HUDEP-2 (cell line): Measurements from ENCODE around the gene BAD.
A peak's percentile ranks its signal among the peaks of the same experiment; 100 is the strongest.
"Not testable (repeated sequence)": the region's sequence is repeated elsewhere in the genome, so short reads cannot be mapped to it uniquely, and the experiment has no call there.

Experiments
- DNase-seq, 76 experiments: peaks; one replicate each; lab custom pipeline; 2025; ENCODE audit not compliant: unreplicated experiment in 76 of 76; lab: John Stamatoyannopoulos, UW

BAD gene

DNA sequence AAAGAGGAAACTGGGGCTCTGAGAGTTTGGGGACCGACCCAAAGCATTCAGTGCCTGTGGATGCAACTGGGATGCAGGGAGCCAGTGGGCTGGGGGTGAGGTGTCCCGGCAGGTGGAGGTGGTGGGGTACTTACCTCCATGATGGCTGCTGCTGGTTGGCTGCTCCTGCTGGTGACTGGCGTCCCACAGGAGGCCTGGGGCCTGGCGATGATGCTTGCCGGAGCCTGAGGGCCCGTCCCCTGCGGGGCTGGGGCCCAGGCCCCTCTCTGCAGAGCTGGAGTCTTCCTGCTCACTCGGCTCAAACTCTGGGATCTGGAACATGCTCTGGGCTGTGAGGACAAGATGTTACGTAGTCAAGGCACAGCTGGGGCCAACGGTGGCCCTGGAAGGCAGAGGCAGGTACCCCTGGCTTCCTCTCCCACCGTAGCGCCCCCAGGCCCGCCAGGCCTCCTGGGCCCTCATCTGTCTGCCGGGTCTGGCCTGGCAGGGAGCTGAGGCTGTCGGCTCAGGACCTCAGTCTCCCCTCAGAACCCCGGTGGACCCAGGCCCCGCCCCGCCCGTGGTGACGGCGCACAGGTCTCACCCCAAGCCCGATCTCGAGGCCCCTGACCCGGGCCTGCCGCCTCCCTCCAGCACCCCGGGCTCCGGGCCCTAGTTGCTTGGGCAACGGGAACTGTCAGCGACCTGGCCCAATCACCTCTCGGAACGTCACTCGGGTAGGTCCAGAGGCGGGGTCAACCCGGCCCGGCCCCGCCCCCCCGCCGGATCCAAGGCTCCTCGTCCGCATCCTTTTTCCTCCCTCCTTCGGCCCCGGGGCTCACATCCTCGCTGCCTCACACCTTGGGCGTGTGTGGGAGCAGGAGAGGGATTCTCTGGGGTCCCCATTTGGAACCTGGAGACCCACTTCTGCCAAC is at the start of gene BAD:
Gene BAD (minus strand): TSS at position 618 of the 914 bp plus-strand sequence. CDS start 297 bp downstream, at position 321.
- peak in 73 of 76 experiments; percentile 33 to 95 (median 88) for DNase-seq

DNA sequence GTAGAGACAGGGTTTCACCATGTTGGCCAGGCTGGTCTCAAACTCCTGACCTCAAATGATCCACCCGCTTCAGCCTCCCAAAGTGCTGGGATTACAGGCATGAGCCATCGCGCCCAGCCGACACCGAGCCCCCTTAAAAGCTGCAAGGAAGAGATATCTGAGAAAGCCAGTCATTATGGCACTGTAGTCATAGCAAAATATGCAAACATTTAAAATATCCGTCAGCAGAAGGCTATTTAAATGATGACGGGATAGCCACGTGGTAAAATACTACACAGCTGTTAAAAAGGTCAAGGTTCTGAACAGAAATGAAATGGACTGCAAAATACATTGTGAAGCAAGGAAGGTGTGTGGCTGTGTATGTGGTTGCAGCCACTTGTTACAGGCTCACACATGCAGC is 49.1 kb upstream of the BAD start:
- DNase-seq, result no peak

DNA sequence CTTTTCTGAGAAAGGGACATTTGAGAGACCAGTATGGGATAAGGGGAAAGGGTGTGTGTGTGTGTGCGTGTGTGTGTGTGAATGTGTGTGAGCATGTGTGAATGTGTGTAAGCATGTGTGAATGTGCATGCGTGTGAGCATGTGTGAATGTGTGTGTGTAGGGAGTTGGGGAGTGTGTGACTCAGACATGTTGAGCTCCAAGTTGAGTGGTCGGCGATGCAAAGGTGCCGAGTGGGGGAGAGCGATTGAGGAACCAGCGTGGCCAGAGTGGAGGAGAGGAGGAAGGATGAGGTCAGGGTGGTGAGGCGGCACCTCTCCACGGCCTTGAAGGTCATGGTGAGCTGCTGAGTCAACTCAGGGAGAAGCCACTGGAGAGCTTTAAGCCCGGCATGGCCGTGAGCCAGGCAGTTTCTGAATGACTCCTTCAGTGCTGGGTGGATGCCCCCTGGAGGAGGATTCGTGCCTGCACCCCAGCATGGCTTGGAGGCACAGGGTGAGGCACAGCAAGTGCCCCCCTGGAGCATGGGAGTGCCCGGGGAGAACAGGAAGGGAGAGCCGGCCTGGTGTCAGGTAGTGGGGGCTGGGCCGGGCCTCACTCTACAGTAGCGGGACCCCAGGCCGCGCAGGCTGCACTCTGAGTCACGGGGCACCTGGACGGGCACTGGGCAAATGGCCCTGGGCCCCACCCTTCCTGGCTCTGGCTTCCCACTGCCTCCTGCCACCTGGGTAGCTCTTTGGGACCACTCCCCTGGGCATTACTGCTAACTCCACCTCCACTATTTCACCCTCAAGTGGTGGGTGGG is 47.3 kb upstream of the BAD start:
- peak in 73 of 76 experiments; percentile 40 to 95 (median 88) for DNase-seq

DNA sequence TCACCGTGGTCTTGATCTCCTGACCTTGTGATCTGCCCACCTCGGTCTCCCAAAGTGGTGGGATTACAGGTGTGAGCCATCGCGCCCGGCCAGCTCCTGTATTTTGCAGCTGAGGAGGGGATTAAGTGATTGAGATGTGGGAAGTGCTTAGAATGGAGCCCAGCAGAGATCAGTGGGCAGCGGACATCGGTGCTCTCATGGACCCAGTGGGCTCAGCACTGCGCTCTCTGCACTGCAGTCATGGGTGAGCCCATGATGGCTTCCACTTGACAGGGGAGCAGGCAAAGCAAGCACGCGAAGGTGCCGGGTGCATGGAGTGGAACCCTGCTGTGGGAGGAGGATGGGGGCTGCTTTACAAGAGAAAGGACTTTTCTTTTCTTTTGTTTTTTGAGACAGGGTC is 46.4 kb upstream of the BAD start:
- no peak for DNase-seq

DNA sequence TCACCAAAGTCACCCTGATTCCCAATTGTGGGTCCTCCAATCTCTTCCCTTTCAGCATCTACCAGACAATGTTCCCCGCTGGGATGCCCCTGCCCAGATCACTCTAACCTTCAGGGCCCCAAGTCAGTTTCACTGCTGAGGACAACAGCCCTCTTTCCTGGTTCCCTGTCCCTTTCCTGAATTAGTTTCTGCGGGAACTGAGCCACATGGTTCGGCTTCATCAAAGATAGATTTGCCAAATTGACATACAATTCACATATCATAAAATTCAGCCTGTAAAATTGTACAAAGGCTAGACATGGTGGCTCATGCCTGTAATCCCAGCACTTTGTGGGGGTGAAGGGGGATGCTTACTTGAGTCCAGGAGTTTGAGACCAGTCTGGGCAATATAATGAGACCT is 43.5 kb upstream of the BAD start:
- no peak for DNase-seq

DNA sequence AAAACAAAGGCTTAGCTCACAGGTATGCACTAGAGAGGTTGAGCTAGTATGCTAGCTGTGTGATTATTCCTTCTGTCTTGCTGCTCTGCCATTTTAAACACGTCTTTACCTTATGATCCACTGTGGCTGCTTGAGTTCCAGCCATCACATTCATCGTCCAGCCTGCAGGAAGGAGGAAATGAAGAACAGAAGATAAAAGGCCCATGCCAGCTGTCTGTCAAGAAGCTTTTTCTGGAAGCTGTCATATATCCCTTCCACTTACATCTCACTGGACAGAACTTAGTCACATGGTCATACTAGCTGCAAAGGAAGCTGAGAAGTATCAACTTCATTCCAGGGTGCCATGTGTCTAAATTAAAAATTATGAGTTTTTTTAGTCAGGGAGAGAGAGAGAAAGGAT is 42.9 kb upstream of the BAD start:
- no peak for DNase-seq

DNA sequence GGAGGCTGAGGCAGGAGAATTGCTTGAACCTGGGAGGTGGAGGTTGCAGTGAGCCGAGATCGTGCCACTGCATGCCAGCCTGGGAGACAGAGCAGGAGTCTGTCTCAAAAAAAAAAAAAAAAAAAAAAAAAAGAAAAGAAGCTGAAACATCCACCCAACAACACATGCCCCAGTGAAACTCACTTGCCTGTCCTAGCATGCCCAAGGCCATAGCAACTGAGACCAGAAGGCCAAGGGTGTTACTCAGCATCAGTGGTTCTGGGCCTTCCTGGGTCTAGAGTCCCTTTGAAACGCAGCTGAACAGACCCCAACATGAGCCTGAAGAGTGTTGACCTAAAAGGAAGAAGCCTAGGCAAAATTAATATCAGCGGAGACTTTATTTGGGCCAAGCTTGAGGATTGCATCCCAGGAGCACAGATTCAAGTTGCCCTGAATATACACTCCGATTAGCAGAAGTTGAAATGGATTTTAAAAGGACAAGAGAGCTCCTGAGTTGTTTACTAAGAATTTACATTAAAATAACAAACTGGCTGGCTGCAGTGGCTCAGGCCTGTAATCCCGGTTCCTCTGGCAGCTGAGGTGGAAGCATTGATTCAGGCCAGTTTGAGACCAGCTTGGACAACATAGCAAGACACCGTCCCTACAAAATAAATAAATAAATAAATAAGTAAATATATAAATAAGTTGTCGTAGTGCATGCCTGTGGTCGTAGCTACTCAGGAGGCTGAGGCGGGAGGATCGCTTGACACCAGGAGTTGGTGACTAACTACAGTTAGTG is 40.4 kb upstream of the BAD start:
- DNase-seq, result no peak

DNA sequence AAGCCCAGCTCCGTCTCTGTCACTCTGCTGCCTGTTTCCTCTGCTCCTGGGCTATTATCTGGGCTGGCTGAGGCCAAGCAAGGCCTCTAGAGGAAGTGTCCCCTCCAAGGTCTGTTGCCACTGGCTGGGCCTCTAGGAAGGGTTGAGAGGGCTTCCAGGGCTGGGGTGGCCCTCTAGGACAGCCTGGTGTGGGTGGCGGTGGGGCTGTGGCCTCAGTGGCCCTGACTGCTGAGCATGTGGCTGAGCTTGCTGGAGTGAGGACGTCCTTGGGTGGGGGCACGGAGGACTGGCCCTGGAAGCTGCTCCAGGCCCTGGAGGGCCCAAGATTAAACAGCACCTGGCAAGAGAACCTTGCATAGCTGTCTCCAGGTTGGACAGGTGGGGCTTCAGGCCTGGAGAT is 39.5 kb upstream of the BAD start:
- not testable (repeated sequence) for DNase-seq

DNA sequence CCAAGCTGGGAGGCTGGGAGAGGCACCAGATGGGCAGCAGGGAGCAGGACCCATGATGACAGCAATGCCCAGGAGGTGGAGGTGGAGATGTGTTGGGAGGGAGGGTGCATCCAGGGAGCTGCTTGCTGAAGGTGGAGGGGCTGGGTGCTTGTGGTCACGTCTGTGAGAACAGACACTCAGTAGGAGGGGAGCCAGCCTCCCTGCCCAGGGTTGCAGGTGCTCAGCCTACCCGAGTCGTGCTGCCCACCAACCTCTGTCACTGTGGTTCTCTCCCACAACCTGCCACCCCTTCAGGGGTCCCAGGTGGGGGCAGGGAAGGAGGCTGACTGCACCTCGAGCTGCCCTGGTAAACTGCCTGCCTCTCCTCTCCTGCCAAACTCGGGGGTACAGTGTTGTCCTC is 38.9 kb upstream of the BAD start:
- DNase-seq, result no peak

DNA sequence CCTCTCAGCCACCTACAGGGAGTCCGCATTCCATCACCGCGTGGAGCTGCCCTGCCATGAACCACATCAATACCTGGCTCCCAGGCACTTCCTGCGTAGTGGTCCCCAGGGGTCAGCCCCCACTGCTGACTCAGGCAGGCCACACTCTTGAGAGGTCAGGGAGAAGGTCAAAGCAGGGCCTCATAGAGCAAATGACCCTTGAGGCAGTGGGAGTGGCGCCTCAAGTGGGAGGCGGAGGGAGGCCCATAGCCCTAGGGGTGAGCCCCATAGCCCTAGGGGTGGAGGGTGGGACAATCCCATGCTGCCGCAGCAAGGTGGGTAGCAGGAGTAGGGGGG is 38.4 kb upstream of the BAD start:
- DNase-seq, result no peak

DNA sequence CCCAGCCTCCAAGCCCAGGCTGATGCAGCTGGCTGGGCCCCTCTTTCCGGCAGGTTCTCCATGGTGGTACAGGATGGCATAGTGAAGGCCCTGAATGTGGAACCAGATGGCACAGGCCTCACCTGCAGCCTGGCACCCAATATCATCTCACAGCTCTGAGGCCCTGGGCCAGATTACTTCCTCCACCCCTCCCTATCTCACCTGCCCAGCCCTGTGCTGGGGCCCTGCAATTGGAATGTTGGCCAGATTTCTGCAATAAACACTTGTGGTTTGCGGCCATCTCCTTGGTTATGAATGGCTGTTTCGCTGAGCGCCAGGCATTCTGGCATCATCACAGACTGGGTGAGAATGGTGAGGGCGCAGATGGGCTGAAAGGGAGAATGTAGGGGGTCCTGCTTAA is 37.1 kb upstream of the BAD start:
- no peak for DNase-seq

DNA sequence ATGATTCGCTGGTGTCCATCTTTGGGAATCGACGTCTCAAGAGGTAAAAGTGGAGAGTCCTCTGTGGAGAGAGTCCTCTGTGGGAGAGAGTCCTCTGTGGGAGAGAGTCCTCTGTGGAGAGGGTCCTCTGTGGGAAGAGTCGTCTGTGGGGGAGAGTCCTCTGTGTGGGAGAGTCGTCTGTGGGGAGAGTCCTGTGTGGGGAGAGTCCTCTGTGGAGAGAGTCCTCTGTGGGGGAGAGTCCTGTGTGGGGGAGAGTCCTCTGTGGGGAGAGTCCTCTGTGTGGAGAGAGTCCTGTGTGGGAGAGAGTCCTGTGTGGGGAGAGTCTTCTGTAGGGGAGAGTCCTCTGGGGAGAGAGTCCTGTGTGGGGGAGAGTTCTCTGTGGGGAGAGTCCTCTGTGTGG is 36.6 kb upstream of the BAD start:
- no peak for DNase-seq

DNA sequence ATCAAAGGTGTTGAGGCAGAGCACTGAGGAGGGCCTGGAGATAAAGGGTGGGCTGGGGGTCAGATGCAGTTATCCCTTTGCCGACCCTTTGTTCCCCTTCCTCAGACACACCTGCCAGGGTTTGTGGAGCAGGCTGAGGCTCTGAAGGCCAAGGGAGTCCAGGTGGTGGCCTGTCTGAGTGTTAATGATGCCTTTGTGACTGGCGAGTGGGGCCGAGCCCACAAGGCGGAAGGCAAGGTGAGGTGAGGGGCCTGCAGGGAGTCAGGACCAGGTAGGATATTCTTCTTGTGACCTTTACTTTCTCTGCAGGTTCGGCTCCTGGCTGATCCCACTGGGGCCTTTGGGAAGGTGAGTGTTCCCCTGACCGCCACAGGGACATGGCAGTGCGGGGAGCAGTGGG is 36.1 kb upstream of the BAD start:
- DNase-seq, result no peak

DNA sequence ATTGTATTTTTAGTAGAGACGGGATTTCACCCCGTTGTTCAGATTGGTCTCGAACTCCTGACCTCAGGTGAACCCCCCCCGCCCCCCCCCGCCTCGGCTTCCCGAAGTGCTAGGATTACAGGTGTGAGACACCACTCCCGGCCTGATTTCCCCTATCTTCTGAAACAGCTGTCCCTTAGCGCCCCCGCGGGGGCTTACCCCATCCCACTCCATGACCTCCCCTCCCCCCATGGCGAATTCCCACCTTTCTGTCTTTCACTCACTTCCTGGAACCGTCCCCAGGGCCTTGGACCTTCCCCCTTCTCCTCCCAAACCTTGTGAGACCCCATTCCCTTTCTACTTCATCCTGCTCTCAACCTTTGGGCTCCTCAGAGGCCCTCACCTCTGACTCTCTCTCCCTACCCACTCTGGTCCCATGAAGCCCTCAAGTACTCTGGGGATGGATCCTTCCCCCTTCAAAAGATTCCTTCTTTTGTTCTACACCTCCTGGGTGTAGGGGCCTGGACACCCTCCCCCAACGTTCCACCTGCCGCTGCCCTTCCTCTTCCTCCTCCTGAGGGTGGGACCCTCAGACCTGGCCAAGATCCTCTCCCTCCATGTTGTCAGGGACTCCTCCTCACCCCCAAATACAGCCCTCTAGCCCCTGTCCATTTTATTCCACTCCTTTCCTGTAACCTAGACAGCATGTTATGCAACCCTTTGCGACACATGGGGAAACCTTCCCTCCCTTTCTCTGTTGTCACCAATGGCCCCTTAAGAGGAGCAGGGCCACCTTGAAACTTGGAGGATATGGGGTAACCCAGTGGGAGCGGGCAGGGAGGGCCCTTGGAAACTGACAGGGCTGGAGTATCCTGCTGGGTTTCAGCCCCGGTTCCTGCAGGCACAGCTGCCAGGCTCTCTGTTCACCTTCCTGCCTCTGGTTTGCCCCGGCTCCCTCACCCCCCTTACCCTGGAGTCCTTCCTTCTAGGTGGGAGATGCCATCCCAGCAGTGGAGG is 34.6 kb upstream of the BAD start:
- no peak for DNase-seq

DNA sequence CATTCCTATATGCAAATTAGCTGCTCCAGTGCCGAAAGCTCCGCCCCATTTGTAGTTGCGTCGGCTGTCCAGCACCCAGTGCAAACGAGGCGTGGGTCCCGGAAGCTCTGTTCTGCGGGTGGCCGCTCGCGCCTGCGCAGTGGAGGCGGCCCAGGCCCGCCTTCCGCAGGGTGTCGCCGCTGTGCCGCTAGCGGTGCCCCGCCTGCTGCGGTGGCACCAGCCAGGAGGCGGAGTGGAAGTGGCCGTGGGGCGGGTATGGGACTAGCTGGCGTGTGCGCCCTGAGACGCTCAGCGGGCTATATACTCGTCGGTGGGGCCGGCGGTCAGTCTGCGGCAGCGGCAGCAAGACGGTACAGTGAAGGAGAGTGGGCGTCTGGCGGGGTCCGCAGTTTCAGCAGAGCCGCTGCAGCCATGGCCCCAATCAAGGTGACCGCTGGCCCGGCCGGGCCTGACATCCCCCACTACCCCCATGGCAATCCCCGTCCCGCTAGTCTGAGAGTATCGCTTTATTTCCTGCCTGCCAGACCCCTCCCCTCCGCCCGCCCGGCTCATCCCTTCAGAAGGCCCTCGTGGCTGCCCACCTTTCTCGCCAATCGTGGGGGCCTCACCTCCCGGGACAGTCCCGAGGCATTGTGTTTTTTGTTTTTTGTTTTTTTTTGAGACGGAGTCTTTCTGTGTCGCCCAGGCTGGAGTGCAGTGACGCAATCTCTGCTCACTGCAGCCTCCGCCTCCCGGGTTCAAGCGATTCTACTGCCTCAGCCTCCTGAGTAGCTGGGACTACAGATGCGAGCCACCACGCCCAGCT is 33.7 kb upstream of the BAD start, which contains the start of gene PRDX5:
Gene PRDX5 (plus strand): TSS at position 161 of the 805 bp plus-strand sequence. CDS start 95 bp downstream, at position 256.
- peak in 73 of 76 experiments; percentile 81 to 98 (median 95) for DNase-seq

DNA sequence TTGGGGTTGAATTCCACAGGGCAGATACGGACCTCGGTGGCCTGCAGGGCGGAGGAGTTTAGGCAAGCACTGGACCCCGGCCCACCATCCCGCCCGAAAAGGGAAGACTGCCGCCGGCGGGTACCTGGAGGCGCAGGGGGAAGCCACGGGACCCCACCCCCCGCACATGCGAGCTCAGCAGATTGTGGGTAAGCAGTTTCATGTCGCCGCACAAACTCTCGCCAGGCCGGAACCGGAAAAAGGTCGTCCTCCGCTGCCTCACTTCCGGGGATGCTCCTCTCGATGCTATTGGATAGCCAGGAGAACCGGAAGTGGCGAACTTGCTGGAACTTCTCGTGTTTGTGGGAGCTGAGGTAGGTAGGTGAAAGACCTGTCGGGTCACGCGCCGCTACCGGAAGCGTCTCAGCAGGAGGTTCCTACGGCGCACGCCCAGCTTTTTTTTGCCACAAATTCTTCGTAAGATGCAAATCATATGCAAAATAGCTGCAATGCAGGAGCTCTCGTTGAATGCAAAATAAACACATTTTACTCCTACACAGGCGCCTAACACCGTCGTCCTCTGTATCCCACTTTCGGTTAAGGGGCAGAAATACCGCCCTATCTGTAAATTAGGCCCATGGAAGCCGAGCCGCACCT is 33.0 kb upstream of the BAD start, which contains the start of gene TRMT112:
Gene TRMT112 (minus strand): TSS at position 235 of the 636 bp plus-strand sequence. CDS start 33 bp downstream, at position 202.
- peak in 75 of 76 experiments; percentile 51 to 97 (median 93) for DNase-seq

DNA sequence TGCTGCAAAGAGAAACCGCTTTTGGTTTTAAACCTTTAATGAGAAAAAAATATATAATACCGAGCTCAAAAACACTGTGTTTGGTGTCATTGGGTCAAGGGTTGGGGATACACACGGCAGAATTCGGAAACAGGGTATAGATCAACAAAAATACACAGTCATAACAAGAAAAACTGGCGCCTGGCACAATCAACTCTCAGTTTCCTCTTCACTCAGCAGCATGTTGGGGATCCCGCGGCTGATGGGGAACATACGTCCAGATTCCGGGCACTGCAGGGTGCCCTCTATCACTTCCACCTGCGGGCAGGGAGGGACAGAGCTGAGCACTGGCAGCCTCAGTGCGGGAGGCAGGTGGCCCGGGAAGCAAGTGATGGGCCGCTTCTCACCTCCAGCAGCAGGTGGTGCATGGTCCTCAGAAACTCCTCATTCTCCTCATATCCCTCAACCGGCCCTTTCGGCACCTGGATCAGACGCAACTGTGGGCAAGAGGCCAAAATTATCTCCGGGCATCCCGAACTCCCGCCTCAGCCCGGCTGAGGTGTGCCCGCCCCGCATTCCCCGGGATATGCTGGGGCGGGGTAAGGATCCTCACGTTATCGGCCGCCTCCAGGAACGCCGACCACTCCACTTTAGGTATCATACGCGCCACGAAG is 32.3 kb upstream of the BAD start:
- peak in 9 of 76 experiments; percentile 17 to 45 (median 26) for DNase-seq
